OCI-LY7 (cell line): Measurements from ENCODE around the gene SACM1L.

Experiments
- EZH2phosphoT487 ChIP-seq: fragments of 200-600 bp; sonication (generic); IDR thresholded peaks from 2 replicates; pipeline ENCODE4 v1.6.1; 2018; ENCODE audit warnings: low read depth, borderline replicate concordance, mild to moderate bottlenecking, mixed run types, antibody characterized with exemption, low read length, moderate library complexity, mixed read lengths
- TF ChIP-seq, protein P1 (sequence below): fragments of 200-600 bp; sonication (generic); conservative IDR thresholded peaks from 2 replicates; pipeline ENCODE4 v1.5.1; 2014; ENCODE audit warnings: mild to moderate bottlenecking, antibody characterized with exemption, low read length, moderate library complexity, mixed read lengths

DNA sequence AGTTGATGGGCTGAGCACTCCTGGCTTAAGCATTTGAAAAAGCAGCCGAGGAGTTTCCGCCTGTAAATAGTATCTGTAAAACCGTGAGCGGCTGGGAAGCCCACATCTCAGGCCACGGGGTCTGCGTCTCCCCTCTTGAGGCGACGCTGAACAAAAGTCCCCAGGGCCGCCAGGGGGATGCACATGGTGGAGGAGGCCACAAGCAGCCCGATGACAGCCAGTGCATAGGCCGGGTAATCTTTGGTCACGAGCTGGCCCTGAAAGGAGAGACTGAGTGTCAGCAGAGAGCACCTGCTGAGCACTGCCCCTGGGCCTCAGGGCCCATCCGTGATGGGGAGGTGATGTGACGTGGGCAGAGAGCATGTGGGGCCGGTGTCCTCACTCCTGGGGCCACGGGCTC, 69.7 kb downstream of the SACM1L start:
- TF ChIP-seq, protein P1, sequence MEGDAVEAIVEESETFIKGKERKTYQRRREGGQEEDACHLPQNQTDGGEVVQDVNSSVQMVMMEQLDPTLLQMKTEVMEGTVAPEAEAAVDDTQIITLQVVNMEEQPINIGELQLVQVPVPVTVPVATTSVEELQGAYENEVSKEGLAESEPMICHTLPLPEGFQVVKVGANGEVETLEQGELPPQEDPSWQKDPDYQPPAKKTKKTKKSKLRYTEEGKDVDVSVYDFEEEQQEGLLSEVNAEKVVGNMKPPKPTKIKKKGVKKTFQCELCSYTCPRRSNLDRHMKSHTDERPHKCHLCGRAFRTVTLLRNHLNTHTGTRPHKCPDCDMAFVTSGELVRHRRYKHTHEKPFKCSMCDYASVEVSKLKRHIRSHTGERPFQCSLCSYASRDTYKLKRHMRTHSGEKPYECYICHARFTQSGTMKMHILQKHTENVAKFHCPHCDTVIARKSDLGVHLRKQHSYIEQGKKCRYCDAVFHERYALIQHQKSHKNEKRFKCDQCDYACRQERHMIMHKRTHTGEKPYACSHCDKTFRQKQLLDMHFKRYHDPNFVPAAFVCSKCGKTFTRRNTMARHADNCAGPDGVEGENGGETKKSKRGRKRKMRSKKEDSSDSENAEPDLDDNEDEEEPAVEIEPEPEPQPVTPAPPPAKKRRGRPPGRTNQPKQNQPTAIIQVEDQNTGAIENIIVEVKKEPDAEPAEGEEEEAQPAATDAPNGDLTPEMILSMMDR, result no peak
- TF ChIP-seq EZH2phosphoT487, result no peak
